ENCODE data around the gene TRIO.

TRIO gene

GRCh38 chr5:14337593-14337992 lies 194.5 kb downstream of the TRIO start:
- no peak for FAIRE-seq

GRCh38 chr5:14339468-14339867 lies 196.3 kb downstream of the TRIO start:
- no peak for FAIRE-seq

GRCh38 chr5:14341571-14342230 lies 198.6 kb downstream of the TRIO start:
- FAIRE-seq: no peak

GRCh38 chr5:14342306-14342705 lies 199.2 kb downstream of the TRIO start:
- FAIRE-seq: no peak

GRCh38 chr5:14343376-14343775 lies 200.2 kb downstream of the TRIO start:
- FAIRE-seq: no peak

GRCh38 chr5:14347522-14347921 lies 204.4 kb downstream of the TRIO start:
- no peak for FAIRE-seq

- no peak for FAIRE-seq
Observed at GRCh38 chr5:14348142-14348541, 205.0 kb downstream of the TRIO start.

- FAIRE-seq: no peak
Observed at GRCh38 chr5:14349029-14349428, 205.9 kb downstream of the TRIO start.

- no peak for FAIRE-seq
Observed at GRCh38 chr5:14351086-14351661, 208.0 kb downstream of the TRIO start.

- no peak for FAIRE-seq
Observed at GRCh38 chr5:14351845-14352712, 208.9 kb downstream of the TRIO start.

- no peak for FAIRE-seq
Observed at GRCh38 chr5:14353726-14354474, 210.8 kb downstream of the TRIO start.

- FAIRE-seq: no peak
Observed at GRCh38 chr5:14355391-14355790, 212.2 kb downstream of the TRIO start.

- no peak for FAIRE-seq
Observed at GRCh38 chr5:14356305-14356704, 213.2 kb downstream of the TRIO start.

GRCh38 chr5:14357441-14357840 lies 214.3 kb downstream of the TRIO start:
- FAIRE-seq: no peak

- no peak for FAIRE-seq
Observed at GRCh38 chr5:14357851-14358250, 214.7 kb downstream of the TRIO start.

- no peak for FAIRE-seq
Observed at GRCh38 chr5:14358536-14358935, 215.4 kb downstream of the TRIO start.

GRCh38 chr5:14359069-14360043 lies 216.2 kb downstream of the TRIO start:
- no peak for FAIRE-seq

GRCh38 chr5:14362491-14362890 lies 219.3 kb downstream of the TRIO start:
- no peak for FAIRE-seq

GRCh38 chr5:14364096-14364495 lies 221.0 kb downstream of the TRIO start:
- FAIRE-seq: no peak

- no peak for FAIRE-seq
Observed at GRCh38 chr5:14364576-14365472, 221.7 kb downstream of the TRIO start.

All from TTC549 (cell line).